SJSA1 (cell line): ENCODE measurements around the gene IL9. TPM values are rescaled to one million over a fixed set of nuclear protein-coding genes. Genes with fewer than 3 reads are reported as not detected.

ENCODE experiments used
- DNase-seq, 2 experiments: peaks; one replicate each; pipeline ENCODE4 v3.0.0-alpha.2; 2015 to 2020; ENCODE audit warnings: low spot score in 2 of 2, low read depth in 1 of 2
- H3K27ac ChIP-seq: fragments of 250-450 bp; sonication (Bioruptor Pico); 2 replicates; pipeline ENCODE4 v1.5.1; 2020; ENCODE audit warnings: mild to moderate bottlenecking, moderate library complexity
- H3K27me3 ChIP-seq: fragments of 250-450 bp; sonication (Bioruptor Pico); replicated peaks from 2 replicates; pipeline ENCODE4 v1.5.1; 2020; ENCODE audit warnings: mild to moderate bottlenecking, moderate library complexity
- H3K36me3 ChIP-seq: fragments of 250-450 bp; sonication (Bioruptor Pico); 2 replicates; pipeline ENCODE4 v1.5.1; 2020; ENCODE audit warnings: mild to moderate bottlenecking
- H3K4me1 ChIP-seq: fragments of 250-450 bp; sonication (Bioruptor Pico); replicated peaks from 2 replicates; pipeline ENCODE4 v1.6.1; 2021; ENCODE audit warnings: mild to moderate bottlenecking
- H3K4me3 ChIP-seq: fragments of 250-450 bp; sonication (Bioruptor Pico); 2 replicates; pipeline ENCODE4 v1.5.1; 2020; ENCODE audit warnings: mild to moderate bottlenecking
- H3K9me3 ChIP-seq: fragments of 250-450 bp; sonication (Bioruptor Pico); replicated peaks from 2 replicates; pipeline ENCODE4 v1.5.1; 2020; ENCODE audit warnings: mild to moderate bottlenecking
- total RNA-seq: library from RNA; depleted of rRNA; stranded (reverse); fragments of >200 nt; shearing (Covaris generic); gene quantifications from 2 replicates; pipeline ENCODE4 v1.2.3, GENCODE V29; 2014; rRNA removed

Gene IL9
- not detected in 2 replicates for total RNA-seq

DNA sequence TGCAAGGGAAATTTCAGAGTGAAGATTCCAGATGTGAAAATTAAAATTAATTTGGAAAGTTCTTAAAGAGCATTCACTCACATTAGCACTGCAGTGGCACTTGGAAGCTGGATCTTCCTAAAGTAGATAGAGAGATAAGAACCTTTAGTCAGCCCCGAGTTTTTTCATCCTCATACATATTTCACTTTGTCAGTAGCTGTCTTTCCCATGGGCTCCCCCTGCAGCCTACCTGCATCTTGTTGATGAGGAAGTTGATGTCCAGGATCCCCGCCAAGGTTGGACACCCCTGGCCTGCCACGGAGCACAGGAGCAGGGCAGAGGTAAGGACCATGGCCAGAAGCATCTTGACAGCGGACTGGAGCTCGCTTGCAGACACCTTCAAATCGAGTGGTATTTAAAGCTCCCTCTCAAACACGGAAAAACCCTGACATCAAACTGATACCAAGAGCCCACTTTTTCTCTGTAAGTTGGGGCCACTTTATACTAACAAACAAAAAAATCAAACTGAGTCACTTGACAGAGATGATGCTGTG is at the start of gene IL9:
Gene IL9, minus strand, starts transcription at position 368 of the 533 bp plus-strand sequence. Its CDS starts 25 bp downstream, at position 343.
- H3K4me3 ChIP-seq = no peak within 1 kb of the TSS

DNA sequence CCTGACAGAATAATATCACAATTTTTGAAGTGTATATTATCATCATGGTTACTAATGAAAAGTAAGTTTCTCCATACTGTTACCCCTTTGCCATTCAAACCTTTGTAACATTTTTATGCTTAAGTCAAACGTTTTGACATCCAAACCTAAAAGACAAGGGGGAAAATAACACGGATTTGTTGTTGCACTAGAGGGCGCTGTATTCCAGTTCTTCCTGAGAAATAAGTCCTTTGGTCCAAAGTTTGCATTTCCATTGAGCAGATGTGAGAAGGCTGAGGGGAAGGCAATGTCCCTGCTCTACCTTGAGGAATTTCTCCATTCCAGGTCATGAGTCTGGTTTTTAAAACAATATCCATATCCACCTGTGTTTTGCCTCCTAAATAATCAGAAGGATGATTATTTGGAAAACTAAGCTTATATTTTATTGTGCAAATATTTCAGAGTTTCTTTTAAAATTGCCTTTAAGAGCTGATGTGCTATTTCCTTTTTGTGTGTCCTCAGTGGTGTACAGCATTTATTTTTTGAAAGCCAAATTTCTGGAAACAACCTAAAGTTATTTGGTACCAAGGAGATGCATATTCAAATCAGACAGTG is 49.4 kb upstream of the IL9 start:
- Histone ChIP-seq H3K27ac (no peak overlapping the region), H3K27me3 (peaks cover 2% of the 10 kb centered on the region; the same call in 1 of the 2 replicates), H3K36me3 (no peaks in the 10 kb centered on the region), H3K9me3 (no peaks in the 10 kb centered on the region), H3K4me1 (peaks cover 14% of the 10 kb centered on the region), H3K4me3 (no peak overlapping the region)
- peak; percentile 72 to 76 for DNase-seq

More for the DNA sequence above, at the start of gene IL9:
- H3K9me3 ChIP-seq = no peaks in the 10 kb centered on the region
- no peaks in the 10 kb centered on the region for H3K4me1 ChIP-seq
- peaks cover 27% of the 10 kb centered on the region for H3K27me3 ChIP-seq
- no peak within 1 kb of the TSS for H3K27ac ChIP-seq
- no peaks in the 10 kb centered on the region for H3K36me3 ChIP-seq
- DNase-seq = peak in 1 of 2 experiments; percentile 38

DNA sequence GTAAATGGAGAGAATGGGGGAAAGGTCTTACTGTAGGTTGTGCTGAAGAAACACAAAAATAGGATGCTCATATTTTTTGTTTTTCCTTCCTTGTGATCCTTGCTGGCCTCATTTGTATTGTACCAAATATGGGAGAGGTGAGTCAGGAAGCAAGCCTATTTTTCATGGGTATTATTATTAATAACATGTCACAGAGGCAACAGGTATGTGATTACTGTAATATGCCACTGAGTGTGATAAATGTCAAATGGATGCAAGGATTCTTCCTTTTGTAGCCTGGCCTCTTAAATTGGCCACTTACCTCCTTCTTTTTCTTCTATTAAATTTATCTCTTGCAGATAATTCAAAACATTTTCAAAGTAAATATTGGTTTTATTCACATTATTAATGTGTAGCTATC is 48.9 kb upstream of the IL9 start:
- H3K36me3 ChIP-seq = no peaks in the 10 kb centered on the region
- DNase-seq = no peak
- H3K9me3 ChIP-seq = no peaks in the 10 kb centered on the region

DNA sequence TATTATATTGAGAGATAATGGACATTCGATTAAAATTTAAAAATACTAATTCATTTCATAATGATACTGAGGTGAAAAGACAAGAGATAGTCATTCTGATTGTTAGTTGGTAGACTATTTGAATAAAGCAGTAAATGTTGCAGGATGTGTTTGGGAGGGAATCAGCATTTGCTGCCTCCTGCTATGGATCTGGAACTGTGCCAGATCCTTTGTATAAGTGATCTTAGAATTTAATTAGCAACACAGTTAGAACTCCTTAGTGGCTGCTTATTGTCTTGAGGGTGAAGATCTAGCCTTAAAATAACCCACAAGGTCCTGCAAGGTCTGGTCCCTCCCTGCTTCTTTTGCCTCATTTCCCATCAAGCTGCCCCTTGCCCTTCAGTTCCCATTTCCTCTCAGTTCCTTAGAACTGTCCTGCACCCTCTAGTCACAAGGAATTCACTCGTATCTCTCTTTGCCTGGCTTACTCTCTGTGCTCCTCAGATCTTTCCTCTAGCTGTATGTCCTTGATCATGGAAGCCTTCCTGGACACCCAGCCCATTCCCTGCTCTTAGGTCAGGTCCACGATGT is 46.6 kb upstream of the IL9 start:
- Histone ChIP-seq H3K4me1 (peaks cover 17% of the 10 kb centered on the region), H3K4me3 (no peak overlapping the region), H3K36me3 (no peaks in the 10 kb centered on the region), H3K27ac (no peak overlapping the region), H3K9me3 (no peaks in the 10 kb centered on the region), H3K27me3 (peaks cover 7% of the 10 kb centered on the region)
- no peak for DNase-seq

More for the DNA sequence above, 48.9 kb upstream of the IL9 start:
- H3K27me3 ChIP-seq = peaks cover 2% of the 10 kb centered on the region; the same call in 1 of the 2 replicates
- H3K27ac ChIP-seq = no peak overlapping the region
- peaks cover 14% of the 10 kb centered on the region for H3K4me1 ChIP-seq
- H3K4me3 ChIP-seq = no peak overlapping the region

DNA sequence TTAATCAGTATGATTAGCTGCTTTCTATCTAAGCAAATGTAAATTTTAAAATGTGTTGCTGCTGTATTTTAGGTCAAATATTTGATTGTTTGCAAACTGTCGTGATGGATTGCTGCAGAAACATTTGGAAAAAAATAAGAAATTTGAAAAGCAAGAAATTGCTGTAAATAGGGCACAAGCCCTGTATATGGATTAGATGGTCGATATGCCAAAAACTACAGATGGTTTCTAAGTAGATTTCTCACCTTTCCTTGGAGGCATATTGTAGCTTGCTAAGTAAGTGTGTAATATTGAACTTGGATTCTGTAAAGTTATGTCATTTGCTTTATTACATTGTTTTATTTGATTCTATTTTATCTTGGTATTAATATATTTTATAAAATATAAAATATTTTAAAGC is 46.1 kb upstream of the IL9 start:
- Histone ChIP-seq H3K27me3 (peaks cover 12% of the 10 kb centered on the region), H3K27ac (no peak overlapping the region), H3K4me1 (peaks cover 17% of the 10 kb centered on the region), H3K9me3 (no peaks in the 10 kb centered on the region), H3K36me3 (no peaks in the 10 kb centered on the region), H3K4me3 (no peak overlapping the region)
- DNase-seq = no peak

DNA sequence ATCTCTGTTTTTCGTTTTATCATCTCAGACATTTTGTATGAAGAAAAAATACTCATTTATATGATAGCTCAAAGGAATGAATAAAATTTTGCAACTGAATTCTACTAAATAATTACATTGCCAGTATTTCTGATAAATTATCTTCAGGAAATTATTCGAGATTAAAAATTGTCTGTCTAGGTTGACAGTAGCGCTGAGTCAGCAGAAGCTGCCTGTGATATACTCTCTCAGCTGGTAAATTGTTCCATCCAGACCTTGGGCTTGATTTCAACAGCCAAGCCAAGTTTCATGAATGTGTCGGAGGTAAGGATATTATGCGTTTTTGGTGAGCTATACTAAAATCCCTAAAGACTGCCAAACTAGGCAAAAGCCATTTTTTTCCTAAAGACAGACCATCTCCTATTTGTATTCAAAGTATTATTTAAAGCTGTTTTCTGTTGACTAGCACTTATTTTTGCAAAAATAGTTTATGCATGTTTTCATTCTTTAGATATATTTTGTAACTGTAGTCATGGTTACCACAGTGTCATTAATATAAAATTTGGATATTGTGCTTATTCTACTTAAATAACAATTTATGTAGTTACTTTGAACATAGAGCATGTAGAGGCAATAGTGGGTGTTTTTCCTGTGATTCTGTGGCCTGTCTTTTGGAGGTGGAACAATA is 41.7 kb upstream of the IL9 start:
- no peaks in the 10 kb centered on the region for H3K36me3 ChIP-seq
- no peak overlapping the region for H3K4me3 ChIP-seq
- no peak overlapping the region for H3K27ac ChIP-seq
- no peaks in the 10 kb centered on the region for H3K9me3 ChIP-seq
- no peak for DNase-seq
- 0 out of 2 replicates have a peak, but pooled peaks cover 3% of the 10 kb centered on the region for H3K4me1 ChIP-seq
- peaks cover 45% of the 10 kb centered on the region for H3K27me3 ChIP-seq

DNA sequence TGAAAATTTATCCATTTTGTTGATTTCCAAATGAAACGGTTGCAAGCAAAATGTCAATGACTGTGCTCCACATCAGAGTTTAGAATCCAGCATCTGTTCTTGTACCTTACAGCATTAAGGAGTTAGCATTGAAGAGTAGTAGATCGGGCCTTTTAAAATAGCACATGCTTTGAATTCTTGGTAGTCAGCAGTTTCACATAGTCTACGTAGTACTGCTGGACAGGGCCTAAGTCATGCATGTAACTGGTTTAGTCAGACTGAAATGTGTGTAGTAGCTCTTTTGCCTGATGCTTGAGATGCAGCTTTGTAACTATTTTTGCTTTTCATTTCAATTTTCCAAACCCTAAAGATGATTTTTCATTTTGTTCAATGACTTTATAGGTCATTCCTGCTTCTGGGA is 39.3 kb upstream of the IL9 start:
- Histone ChIP-seq H3K27me3 (peaks cover 67% of the 10 kb centered on the region), H3K36me3 (no peaks in the 10 kb centered on the region), H3K9me3 (no peaks in the 10 kb centered on the region), H3K4me3 (no peak overlapping the region), H3K4me1 (peaks cover 7% of the 10 kb centered on the region; the same call in 1 of the 2 replicates), H3K27ac (no peak overlapping the region)
- DNase-seq = no peak

DNA sequence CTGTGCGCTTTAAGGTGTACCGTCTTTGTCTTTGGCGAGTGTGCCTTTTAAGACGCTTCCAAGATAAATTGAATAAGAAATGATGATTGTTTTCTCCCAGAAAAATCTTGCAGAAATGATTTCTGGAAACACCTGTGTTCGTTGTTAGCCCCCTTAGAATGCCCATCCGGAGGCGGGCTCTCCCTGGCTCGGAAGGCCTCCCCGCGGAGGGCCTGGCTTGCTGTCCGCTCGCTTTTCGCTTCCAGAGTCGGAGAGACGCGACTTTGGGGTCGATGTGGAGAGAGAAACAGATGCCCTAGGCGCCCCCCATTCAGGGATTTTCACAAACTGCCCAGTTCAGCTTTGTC is 35.3 kb upstream of the IL9 start:
- Histone ChIP-seq H3K4me3 (no peak overlapping the region), H3K27ac (no peak overlapping the region), H3K36me3 (no peaks in the 10 kb centered on the region), H3K9me3 (no peaks in the 10 kb centered on the region), H3K4me1 (peaks cover 4% of the 10 kb centered on the region; the same call in 1 of the 2 replicates), H3K27me3 (peaks cover 84% of the 10 kb centered on the region)
- DNase-seq = no peak

DNA sequence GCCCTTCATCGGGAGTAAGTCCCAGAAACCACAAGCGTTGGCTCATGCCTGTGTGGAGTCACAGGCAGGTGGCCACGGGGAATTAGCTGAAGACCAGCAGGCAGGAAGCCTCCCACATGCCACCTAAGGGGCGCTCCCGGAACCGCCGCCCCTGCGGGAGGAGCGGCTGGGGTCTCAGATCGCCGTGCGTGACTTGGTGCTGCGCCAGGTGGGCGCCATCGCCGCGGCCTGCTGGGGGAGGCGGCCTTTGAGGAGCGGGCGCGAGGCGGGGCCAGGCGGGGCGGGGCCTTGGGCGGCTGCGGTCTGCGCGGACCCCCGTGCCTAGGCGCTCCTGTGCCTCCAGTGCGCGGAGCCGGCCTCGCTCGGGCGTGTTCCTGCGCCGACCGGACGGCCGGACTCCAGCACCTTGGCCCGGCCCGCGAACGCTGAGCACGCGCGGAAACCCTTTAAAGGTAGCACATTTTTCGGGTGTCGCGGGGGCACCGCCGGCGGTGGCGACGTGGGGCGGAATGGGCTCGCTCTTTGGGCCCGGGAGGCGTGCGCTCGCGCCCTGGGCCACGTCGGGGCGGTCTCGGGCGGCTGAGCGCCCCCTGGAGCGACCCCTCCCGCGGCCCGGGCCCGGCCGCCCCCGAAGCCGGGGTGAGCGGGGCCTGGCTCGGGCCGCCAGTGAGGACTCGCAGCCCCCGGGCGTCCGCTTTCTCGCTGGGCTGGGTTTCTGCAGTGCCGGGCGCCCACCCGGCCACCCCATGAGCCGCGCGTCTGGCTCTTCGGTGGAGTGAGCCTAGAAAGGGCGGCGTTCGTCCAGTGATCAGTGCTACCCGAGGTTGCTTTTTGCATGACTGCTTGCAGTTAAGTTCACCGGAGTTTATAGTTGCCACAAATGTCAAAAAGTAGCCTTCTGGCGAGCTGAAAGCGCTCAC is 34.6 kb upstream of the IL9 start:
- no peak for DNase-seq
- Histone ChIP-seq H3K36me3 (no peaks in the 10 kb centered on the region), H3K9me3 (no peaks in the 10 kb centered on the region), H3K27ac (no peak overlapping the region), H3K27me3 (peaks cover 82% of the 10 kb centered on the region), H3K4me1 (peaks cover 4% of the 10 kb centered on the region; the same call in 1 of the 2 replicates), H3K4me3 (no peak overlapping the region)

DNA sequence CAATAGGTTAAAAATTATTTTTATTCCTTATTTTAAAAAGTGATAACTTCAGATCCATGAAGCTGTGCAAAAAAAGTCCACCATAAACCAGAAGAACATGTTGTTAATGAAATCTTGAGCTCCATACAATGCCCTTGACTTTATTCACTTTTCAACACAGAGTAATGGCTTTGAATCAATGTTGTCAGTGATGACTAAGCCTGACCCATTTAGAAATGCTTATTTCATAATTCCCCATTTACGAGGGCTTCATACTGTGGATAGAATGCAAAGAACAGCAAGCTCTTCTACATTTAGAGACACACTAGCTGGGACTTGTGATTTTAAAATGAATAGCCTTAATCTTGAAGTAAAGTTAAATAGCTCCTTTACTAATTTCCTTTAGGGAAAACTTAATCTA is 25.7 kb upstream of the IL9 start:
- H3K27ac ChIP-seq = no peak overlapping the region
- no peak overlapping the region for H3K4me3 ChIP-seq
- H3K36me3 ChIP-seq = no peaks in the 10 kb centered on the region
- no peaks in the 10 kb centered on the region for H3K9me3 ChIP-seq
- H3K4me1 ChIP-seq = no peaks in the 10 kb centered on the region
- peaks cover 51% of the 10 kb centered on the region for H3K27me3 ChIP-seq
- no peak for DNase-seq

DNA sequence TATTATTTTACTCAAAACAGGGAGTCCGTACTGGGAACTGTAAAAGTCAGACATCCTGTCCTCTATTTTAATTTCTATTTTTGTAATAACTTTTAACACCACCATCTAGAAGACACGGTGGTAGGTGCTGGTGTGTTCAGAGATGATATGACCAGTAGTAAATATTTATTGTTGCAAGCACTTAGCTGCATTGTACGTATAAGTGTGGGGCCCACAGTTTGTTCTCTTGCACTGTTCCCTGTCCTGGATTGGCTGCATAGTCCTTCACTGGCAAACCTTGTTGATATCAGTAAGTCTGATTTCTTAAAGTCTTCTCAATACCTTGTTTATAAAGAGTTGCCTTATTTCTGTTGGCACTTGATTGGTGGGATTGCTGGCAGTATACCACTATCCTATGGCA is 24.6 kb upstream of the IL9 start:
- DNase-seq = no peak
- Histone ChIP-seq H3K27ac (no peak overlapping the region), H3K27me3 (peaks cover 57% of the 10 kb centered on the region), H3K4me1 (no peaks in the 10 kb centered on the region), H3K36me3 (no peaks in the 10 kb centered on the region), H3K4me3 (no peak overlapping the region), H3K9me3 (no peaks in the 10 kb centered on the region)

DNA sequence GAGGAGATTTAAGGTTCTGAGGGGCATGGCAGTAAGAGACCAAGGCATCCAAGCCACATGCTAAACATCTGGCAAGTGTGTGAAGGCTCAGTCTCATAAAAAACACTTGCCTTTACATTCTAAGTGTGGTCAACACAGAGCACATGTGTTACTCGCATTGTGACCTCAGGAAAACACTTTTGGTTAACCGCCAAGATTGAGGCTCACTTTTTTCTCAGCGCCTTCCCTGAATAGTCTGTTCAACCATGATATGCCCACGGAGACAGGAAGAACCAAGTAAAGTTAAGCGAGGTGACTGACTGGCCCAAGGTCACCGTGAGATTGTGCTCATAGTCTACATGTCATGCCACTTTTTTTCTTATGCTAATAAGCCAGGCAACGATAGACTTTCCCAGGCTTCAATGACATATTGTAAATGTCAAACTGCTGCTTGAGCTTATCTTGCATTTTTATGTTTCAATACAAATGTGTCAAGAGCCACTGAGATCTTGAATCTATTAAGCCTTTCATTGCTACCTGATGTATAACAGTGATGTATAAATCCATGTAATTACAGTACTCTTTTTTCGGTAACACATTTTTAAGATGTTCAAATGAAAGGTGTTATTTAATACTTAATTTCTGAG is 21.1 kb upstream of the IL9 start:
- DNase-seq = no peak
- Histone ChIP-seq H3K9me3 (no peaks in the 10 kb centered on the region), H3K4me1 (no peaks in the 10 kb centered on the region), H3K4me3 (no peak overlapping the region), H3K27me3 (peaks cover 60% of the 10 kb centered on the region), H3K27ac (no peak overlapping the region), H3K36me3 (no peaks in the 10 kb centered on the region)

DNA sequence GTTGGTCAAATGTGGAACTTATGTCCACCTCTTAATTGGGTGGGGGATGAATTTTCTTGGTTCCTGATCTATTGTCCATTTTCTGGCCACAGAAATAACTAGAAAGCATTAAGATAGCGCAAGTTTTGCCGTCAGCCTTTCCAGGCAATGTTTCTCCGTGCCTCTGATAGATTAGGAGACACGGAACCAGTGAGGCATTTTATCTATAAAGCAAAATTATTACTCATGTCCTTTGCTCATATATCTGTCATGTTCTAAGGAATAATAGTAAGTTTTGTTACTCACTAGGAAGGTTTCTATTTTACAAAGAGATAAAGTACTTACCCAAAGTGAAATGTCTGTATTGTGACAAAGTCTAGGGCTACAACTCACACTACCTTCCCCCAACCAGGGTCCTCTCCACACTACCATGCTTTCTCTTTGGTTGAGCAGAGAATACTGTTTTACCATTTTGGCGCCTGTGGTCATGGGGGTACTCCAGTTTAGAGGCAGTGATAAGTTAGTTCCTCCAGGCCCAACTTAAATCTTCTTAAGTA is 19.9 kb upstream of the IL9 start:
- Histone ChIP-seq H3K27me3 (peaks cover 55% of the 10 kb centered on the region), H3K27ac (no peak overlapping the region), H3K4me1 (no peaks in the 10 kb centered on the region), H3K4me3 (no peak overlapping the region), H3K9me3 (no peaks in the 10 kb centered on the region), H3K36me3 (no peaks in the 10 kb centered on the region)
- DNase-seq = no peak
